RWPE2 (cell line): ENCODE results near the gene AKR1D1.

Experiments
- ATAC-seq: fragments of 200-7000 bp; cut with Tn5 transposase; 3 replicates; pipeline ENCODE4 v1.9.1; 2021; ENCODE audit warnings: low read depth
- DNase-seq: peaks from one replicate; pipeline ENCODE4 v3.0.0-alpha.2; 2020; ENCODE audit warnings: low spot score
- H3K27ac ChIP-seq: fragments of 450-650 bp; 2 replicates; pipeline ENCODE4 v1.5.1; 2017; ENCODE audit warnings: mild to moderate bottlenecking; ENCODE audit not compliant: poor library complexity, severe bottlenecking
- H3K27me3 ChIP-seq: fragments of 250-450 bp; sonication (Bioruptor Pico); 2 replicates; pipeline ENCODE4 v1.5.1; 2021; ENCODE audit warnings: mild to moderate bottlenecking, moderate library complexity; ENCODE audit not compliant: insufficient read depth, poor library complexity, severe bottlenecking
- H3K36me3 ChIP-seq: fragments of 250-450 bp; sonication (Bioruptor Pico); 2 replicates; pipeline ENCODE4 v1.5.1; 2020; ENCODE audit warnings: low read depth, mild to moderate bottlenecking, moderate library complexity
- H3K4me1 ChIP-seq: fragments of 250-450 bp; sonication (Bioruptor Pico); 2 replicates; pipeline ENCODE4 v1.5.1; 2021; ENCODE audit warnings: mild to moderate bottlenecking, moderate library complexity; ENCODE audit not compliant: insufficient read depth, poor library complexity, severe bottlenecking
- H3K4me3 ChIP-seq: fragments of 250-450 bp; sonication (Bioruptor Pico); 2 replicates; pipeline ENCODE4 v1.5.1; 2021; ENCODE audit warnings: mild to moderate bottlenecking, moderate library complexity; ENCODE audit not compliant: severe bottlenecking
- H3K9me3 ChIP-seq: fragments of 250-450 bp; sonication (Bioruptor Pico); 2 replicates; pipeline ENCODE4 v1.5.1; 2021; ENCODE audit warnings: mild to moderate bottlenecking, moderate library complexity; ENCODE audit not compliant: severe bottlenecking
- CTCF ChIP-seq: fragments of 450-650 bp; IDR thresholded peaks from one replicate; pipeline ENCODE4 v1.5.1; 2017; ENCODE audit warnings: mild to moderate bottlenecking, moderate library complexity; ENCODE audit not compliant: poor library complexity, severe bottlenecking

AKR1D1 gene

GRCh38 chr7:138154661-138155060 is 78.4 kb downstream of the AKR1D1 start:
- H3K27ac ChIP-seq: no peak overlapping the region
- H3K36me3 ChIP-seq: no peaks in the 10 kb centered on the region
- DNase-seq (no peak), ATAC-seq (no peak)
- no peaks in the 10 kb centered on the region for H3K27me3 ChIP-seq
- no peaks in the 10 kb centered on the region for H3K9me3 ChIP-seq
- no peak for TF ChIP-seq CTCF
- no peaks in the 10 kb centered on the region for H3K4me1 ChIP-seq
- no peak overlapping the region for H3K4me3 ChIP-seq

GRCh38 chr7:138157702-138158101 is 81.4 kb downstream of the AKR1D1 start:
- Histone ChIP-seq H3K4me3 (no peak overlapping the region), H3K27me3 (no peaks in the 10 kb centered on the region), H3K36me3 (no peaks in the 10 kb centered on the region), H3K9me3 (no peaks in the 10 kb centered on the region), H3K27ac (no peak overlapping the region), H3K4me1 (no peaks in the 10 kb centered on the region)
- no peak for ATAC-seq
- no peak for TF ChIP-seq CTCF
- no peak for DNase-seq

DNA sequence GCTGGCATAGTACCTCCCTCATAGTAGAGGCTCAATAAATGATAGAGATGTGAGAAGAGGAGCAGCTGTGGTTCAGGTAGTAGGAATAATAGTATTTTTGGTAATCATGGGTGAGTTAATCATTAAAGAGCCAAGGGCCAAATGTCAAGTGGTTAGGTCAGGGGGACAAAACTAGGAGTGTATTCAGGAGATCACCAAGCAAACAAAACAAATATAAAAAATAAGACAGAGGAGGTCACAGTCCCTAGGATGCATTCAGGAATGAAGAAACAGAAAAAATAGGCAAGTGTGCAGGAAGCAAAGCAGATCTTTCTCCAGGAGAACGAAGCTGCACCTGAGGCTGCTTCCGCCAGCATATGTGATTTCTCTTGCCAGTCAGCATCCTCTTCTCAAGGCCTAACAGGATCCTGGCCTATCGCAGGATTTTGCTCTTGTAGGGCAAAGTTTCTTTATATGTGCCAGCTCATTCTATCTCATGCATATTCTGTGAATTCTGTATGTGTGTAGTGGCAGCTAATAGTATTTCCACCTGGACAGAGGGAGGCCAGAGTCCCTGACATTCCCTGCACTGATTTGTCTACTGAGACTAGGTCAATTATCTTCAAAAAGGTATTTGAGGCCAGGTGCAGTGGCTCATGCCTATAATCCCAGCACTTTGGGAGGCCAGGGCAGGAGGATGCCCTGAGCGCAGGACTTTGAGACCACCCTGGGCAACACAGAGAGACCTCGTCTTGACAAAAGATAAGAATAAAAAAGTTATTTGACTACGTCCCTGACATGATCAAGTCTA is 82.7 kb downstream of the AKR1D1 start:
- Histone ChIP-seq H3K27ac (no peak overlapping the region), H3K36me3 (no peaks in the 10 kb centered on the region), H3K27me3 (no peaks in the 10 kb centered on the region), H3K9me3 (no peaks in the 10 kb centered on the region), H3K4me3 (no peak overlapping the region), H3K4me1 (no peaks in the 10 kb centered on the region)
- DNase-seq: no peak
- TF ChIP-seq CTCF: no peak
- ATAC-seq: no peak

- no peaks in the 10 kb centered on the region for H3K4me1 ChIP-seq
- peak; percentile 88 for ATAC-seq
Observed at GRCh38 chr7:138161600-138162081, 85.4 kb downstream of the AKR1D1 start.

More at GRCh38 chr7:138161600-138162081, 85.4 kb downstream of the AKR1D1 start:
- Histone ChIP-seq H3K4me3 (no peak overlapping the region), H3K9me3 (peaks cover 3% of the 10 kb centered on the region), H3K27me3 (no peaks in the 10 kb centered on the region), H3K27ac (no peak overlapping the region), H3K36me3 (no peaks in the 10 kb centered on the region)
- DNase-seq: peak; percentile 72
- peak; percentile 77 for TF ChIP-seq CTCF
